ENCODE data around the gene ALKBH3.

ALKBH3 gene

DNA sequence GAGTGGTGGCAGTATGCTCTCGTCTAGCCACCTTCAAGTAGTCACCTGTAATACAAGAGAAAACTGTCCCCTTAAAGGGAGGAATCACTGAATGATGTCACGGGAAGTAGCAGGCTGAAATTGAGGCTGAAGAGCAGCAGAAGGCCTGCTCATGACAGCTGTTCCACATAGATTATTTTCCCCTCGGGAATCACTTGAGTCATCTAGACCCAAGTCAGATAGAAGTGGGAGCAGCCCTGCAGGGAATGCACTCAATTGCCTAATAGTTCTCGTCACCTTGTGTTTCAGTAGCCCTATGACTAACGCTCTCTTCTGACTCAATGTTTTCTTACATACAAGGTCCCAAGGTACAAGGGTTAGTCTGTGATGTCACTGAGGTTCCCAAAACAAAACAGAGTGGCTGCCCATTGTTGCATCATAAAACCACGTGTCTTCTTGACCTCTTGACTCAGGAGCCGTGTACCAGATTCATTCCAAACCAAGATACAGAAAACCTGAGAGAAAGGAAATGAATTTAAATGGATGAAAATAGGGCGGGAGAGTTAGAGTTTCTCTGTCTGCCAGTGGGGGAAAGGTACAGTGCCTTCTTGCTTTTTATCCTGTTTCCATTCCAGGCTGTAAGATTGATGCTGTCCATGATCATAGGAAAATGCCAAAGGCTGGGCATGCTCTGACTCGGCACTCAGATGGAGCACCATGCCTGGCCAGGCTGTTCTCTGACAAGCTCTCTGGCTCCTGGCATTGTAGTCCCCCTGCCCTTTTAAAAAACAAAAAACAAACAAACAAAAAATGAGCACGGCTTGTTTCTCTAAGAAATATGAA lies 40.2 kb downstream of the ALKBH3 start:
- Histone ChIP-seq H3K36me3 (ENCODE audit: control insufficient read depth, insufficient read depth, low read length) (no peaks in the 10 kb centered on the region), H3K9me3 (ENCODE audit: control insufficient read depth, insufficient read depth, low read length) (no peaks in the 10 kb centered on the region), H3K4me3 (ENCODE audit: low read length) (no peak overlapping the region), H3K27me3 (ENCODE audit: control insufficient read depth, insufficient read depth, low read length) (no peaks in the 10 kb centered on the region), H3K4me1 (ENCODE audit: control insufficient read depth, insufficient read depth, low read length) (peaks cover 4% of the 10 kb centered on the region; the same call in 1 of the 2 replicates), H3K27ac (ENCODE audit: low read length) (no peak overlapping the region)
- no CpG with 5 or more reads among the region's 10 CpGs for WGBS (ENCODE audit: insufficient coverage, insufficient read length)
- no peak for DNase-seq (ENCODE audit: low read depth, low spot score)

DNA sequence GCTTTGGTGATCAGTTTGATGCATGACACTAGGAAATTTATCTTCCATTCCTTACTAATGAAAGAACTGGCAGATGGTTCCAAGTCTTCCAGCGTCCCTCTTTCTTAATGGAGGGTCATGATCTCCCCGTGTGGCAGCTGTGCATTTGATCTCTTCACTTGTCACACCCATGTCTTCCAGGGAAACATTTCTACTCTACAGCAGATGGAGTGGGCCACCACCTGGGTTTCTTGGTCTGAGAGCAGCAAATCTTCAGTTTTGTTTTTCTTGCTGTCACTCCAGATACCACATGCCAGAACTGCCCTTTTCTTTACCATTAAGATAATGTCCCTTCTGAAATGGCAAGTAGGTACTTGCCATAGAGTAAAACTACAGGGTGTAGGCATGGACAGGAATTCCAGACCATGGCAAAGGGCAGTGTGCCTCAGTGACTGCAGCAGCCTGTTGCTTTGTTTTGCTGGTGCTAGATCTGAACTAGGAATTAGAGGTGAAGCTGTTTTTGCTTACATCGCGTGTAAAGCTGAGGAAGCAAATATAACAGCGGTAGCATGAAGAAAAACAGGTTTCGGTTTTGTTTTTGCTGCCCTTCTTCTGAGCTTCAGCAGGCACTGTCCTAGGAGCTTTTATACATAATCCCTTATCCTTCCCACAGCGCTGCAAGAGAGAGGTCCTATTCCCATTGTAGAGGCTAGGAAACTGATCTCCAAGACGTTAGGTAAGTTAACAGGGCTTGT lies 41.1 kb downstream of the ALKBH3 start:
- no CpG with 5 or more reads among the region's 8 CpGs for WGBS (ENCODE audit: insufficient coverage, insufficient read length)
- no peak overlapping the region for H3K4me3 ChIP-seq (ENCODE audit: low read length)
- no peaks in the 10 kb centered on the region for H3K36me3 ChIP-seq (ENCODE audit: control insufficient read depth, insufficient read depth, low read length)
- H3K27me3 ChIP-seq (ENCODE audit: control insufficient read depth, insufficient read depth, low read length) = no peaks in the 10 kb centered on the region
- DNase-seq (ENCODE audit: low read depth, low spot score) = no peak
- peaks cover 4% of the 10 kb centered on the region; the same call in 1 of the 2 replicates for H3K4me1 ChIP-seq (ENCODE audit: control insufficient read depth, insufficient read depth, low read length)
- no peaks in the 10 kb centered on the region for H3K9me3 ChIP-seq (ENCODE audit: control insufficient read depth, insufficient read depth, low read length)
- no peak overlapping the region for H3K27ac ChIP-seq (ENCODE audit: low read length)

DNA sequence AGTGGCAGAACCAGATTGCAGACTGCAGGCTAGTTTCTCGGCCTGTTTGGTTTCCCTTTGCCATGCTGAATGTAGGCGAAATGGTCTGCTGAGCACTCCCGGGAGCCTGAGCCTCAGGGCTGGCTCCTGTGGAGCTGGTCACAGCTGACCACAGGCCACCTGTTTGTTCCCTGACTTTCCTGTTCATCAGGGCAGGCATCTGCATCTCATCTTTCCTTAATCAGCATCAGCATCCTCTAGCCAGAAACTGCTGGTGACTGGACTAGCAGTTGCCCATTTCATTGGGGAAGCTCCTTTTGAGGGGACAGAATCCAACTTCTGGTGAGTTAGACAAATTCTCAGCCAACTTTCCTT lies 41.6 kb downstream of the ALKBH3 start:
- Histone ChIP-seq H3K4me3 (ENCODE audit: low read length) (no peak overlapping the region), H3K4me1 (ENCODE audit: control insufficient read depth, insufficient read depth, low read length) (peaks cover 4% of the 10 kb centered on the region; the same call in 1 of the 2 replicates), H3K27me3 (ENCODE audit: control insufficient read depth, insufficient read depth, low read length) (no peaks in the 10 kb centered on the region), H3K27ac (ENCODE audit: low read length) (no peak overlapping the region), H3K9me3 (ENCODE audit: control insufficient read depth, insufficient read depth, low read length) (no peaks in the 10 kb centered on the region), H3K36me3 (ENCODE audit: control insufficient read depth, insufficient read depth, low read length) (no peaks in the 10 kb centered on the region)
- no CpG with 5 or more reads among the region's 3 CpGs for WGBS (ENCODE audit: insufficient coverage, insufficient read length)
- no peak for DNase-seq (ENCODE audit: low read depth, low spot score)

DNA sequence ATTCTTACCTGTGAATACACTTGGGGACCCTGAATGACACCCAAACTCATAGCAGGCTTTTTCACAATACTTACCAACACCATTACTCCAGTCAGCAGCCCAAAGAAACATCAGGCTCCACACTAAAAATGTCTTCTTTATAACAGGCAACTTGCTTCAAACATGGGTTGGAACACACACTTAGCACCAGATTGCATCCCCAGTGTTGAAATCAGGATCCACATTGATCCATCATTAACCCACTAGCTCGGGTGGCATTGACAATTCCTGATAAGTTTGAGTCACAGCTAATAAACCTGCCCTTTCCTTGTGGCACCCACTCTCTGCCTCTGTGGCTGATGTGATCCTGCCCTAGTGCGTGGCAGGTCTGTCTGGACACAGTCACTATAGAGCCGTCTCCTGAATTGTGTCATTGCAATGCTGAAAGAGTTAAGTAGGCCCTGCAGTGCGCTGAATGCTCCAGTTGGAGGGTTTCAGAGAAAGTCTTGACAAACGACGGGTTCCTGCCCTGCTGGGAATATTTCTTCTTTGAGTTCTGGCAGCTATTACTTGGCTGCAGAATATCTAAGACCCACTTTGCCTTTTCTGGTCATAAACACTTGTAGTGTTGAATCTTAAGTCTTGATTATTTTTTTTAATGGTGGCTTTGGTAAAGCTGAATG lies 42.2 kb downstream of the ALKBH3 start:
- Histone ChIP-seq H3K27ac (ENCODE audit: low read length) (no peak overlapping the region), H3K4me3 (ENCODE audit: low read length) (no peak overlapping the region), H3K36me3 (ENCODE audit: control insufficient read depth, insufficient read depth, low read length) (no peaks in the 10 kb centered on the region), H3K27me3 (ENCODE audit: control insufficient read depth, insufficient read depth, low read length) (no peaks in the 10 kb centered on the region), H3K9me3 (ENCODE audit: control insufficient read depth, insufficient read depth, low read length) (no peaks in the 10 kb centered on the region), H3K4me1 (ENCODE audit: control insufficient read depth, insufficient read depth, low read length) (peaks cover 4% of the 10 kb centered on the region; the same call in 1 of the 2 replicates)
- DNase-seq (ENCODE audit: low read depth, low spot score) = no peak
- WGBS (ENCODE audit: insufficient coverage, insufficient read length) = no CpG with 5 or more reads among the region's 6 CpGs

DNA sequence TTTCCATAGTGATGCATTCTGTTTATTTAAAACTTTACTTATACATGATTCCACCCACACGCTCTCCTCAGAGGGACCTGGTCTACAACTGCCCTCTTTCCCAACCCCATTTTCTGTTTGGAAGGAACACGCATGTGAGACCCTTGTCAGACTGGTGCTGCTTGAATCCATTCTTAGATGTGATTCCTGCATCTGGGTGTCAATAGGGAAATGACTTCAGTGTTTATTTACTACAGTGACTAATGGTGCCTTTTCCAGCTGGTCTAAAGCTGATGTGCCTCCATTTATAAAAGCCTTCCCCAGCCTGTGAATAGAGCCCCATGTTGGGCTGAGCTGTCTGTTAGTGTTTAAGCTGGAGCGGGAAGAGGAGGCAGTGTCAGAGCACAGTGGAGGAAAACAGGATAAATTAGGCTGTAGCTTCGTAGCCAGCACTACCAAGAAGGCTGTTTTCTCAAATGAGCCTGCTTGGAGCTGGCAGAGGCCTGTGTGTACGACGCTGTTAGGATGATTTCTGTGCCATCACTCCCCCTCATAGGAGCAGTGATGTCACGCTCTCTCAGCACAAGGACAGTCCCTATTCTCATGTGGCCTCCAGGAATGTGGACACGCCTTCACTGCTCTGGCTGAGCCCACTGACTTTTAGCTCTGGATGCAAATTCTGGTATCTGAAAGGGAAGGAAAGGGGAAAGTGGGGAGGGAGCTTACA lies 42.9 kb downstream of the ALKBH3 start:
- no peaks in the 10 kb centered on the region for H3K36me3 ChIP-seq (ENCODE audit: control insufficient read depth, insufficient read depth, low read length)
- no peak for DNase-seq (ENCODE audit: low read depth, low spot score)
- no peak overlapping the region for H3K4me3 ChIP-seq (ENCODE audit: low read length)
- H3K4me1 ChIP-seq (ENCODE audit: control insufficient read depth, insufficient read depth, low read length) = peaks cover 4% of the 10 kb centered on the region; the same call in 1 of the 2 replicates
- no peak overlapping the region for H3K27ac ChIP-seq (ENCODE audit: low read length)
- H3K9me3 ChIP-seq (ENCODE audit: control insufficient read depth, insufficient read depth, low read length) = no peaks in the 10 kb centered on the region
- WGBS (ENCODE audit: insufficient coverage, insufficient read length) = no CpG with 5 or more reads among the region's 8 CpGs
- H3K27me3 ChIP-seq (ENCODE audit: control insufficient read depth, insufficient read depth, low read length) = no peaks in the 10 kb centered on the region

DNA sequence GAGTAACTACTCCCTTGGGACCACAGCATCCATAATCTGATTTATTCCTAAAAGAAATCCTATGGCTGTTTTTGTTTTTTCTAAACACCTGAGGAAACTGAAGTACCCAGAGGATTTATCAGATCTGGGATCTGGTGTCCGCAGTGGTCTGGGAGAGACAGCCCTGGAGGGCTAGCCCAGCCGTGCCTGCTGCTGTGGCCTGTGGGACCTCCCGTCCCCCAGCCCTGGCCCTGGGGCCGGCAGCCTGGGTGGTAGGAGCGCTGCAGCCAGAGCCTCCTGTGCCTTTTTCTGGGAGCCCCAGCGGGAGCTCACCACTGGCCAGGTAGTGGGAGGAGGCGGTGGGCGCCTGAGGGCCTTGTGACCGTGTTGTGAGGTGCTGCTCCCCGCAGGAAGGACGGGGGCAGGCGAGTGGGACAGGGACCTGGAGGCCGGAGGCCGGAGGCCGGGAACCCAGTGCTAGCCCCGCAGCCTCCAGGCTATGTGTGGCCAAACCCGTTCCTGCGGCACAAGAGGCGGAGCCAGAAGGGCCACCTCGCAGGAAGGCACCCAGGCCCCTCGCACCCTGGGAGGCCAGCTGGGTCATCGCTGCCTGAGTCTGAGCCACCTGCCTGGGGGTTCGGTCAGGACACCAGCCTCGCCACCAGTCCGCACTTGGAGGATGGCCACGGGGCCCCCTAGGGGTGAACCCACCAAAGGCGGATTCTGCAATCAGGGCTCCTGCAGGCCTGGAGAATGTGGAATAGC lies 43.7 kb downstream of the ALKBH3 start:
- Histone ChIP-seq H3K9me3 (ENCODE audit: control insufficient read depth, insufficient read depth, low read length) (no peaks in the 10 kb centered on the region), H3K27me3 (ENCODE audit: control insufficient read depth, insufficient read depth, low read length) (no peaks in the 10 kb centered on the region), H3K4me1 (ENCODE audit: control insufficient read depth, insufficient read depth, low read length) (peaks cover 4% of the 10 kb centered on the region; the same call in 1 of the 2 replicates), H3K4me3 (ENCODE audit: low read length) (no peak overlapping the region), H3K27ac (ENCODE audit: low read length) (no peak overlapping the region), H3K36me3 (ENCODE audit: control insufficient read depth, insufficient read depth, low read length) (no peaks in the 10 kb centered on the region)
- no CpG with 5 or more reads among the region's 27 CpGs for WGBS (ENCODE audit: insufficient coverage, insufficient read length)
- DNase-seq (ENCODE audit: low read depth, low spot score) = no peak

DNA sequence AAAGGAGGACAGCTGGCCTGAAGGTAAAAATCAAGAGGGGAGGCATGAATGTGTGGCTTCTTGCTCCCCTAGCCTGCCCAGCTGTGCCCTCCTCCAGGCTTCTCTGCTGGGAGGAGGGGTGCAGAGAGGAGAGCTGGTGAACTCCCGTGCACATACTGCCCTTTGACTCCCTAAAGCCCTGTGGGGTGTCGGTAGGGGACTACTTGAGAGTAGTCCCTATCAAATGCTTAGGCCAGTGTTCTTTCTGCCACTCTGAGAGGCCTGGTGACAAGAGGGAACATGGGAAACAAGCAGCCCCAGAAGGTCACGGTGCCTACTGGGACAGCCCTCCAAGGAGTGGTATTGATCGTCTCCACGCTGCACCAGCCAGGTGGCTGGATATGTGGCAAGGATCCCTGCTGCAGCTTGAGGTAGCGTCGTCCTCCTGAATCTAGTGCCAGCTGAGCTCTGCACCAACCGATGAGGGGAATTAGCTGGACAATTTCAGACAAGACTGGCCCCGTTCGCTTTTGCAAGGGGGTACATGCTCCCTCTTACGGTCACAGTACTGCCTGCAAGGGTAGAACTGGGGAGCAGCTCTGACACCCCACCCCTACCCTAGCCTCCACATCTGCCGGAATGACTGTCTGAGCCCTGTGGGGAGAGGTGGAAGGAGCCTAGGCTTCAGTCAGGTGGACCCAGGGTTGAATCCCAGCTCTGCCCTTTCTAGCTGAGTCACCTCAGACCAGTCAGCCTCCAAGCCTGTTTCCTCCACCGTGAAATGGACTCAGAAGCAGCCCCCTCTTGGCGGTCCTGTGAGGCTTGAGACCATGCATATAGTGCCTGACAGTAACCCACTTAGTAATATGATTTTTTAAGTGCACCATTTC lies 44.7 kb downstream of the ALKBH3 start:
- DNase-seq (ENCODE audit: low read depth, low spot score) = no peak
- Histone ChIP-seq H3K4me1 (ENCODE audit: control insufficient read depth, insufficient read depth, low read length) (peaks cover 4% of the 10 kb centered on the region; the same call in 1 of the 2 replicates), H3K9me3 (ENCODE audit: control insufficient read depth, insufficient read depth, low read length) (no peaks in the 10 kb centered on the region), H3K27me3 (ENCODE audit: control insufficient read depth, insufficient read depth, low read length) (no peaks in the 10 kb centered on the region), H3K27ac (ENCODE audit: low read length) (no peak overlapping the region), H3K4me3 (ENCODE audit: low read length) (no peak overlapping the region), H3K36me3 (ENCODE audit: control insufficient read depth, insufficient read depth, low read length) (no peaks in the 10 kb centered on the region)
- WGBS (ENCODE audit: insufficient coverage, insufficient read length) = no CpG with 5 or more reads among the region's 14 CpGs

DNA sequence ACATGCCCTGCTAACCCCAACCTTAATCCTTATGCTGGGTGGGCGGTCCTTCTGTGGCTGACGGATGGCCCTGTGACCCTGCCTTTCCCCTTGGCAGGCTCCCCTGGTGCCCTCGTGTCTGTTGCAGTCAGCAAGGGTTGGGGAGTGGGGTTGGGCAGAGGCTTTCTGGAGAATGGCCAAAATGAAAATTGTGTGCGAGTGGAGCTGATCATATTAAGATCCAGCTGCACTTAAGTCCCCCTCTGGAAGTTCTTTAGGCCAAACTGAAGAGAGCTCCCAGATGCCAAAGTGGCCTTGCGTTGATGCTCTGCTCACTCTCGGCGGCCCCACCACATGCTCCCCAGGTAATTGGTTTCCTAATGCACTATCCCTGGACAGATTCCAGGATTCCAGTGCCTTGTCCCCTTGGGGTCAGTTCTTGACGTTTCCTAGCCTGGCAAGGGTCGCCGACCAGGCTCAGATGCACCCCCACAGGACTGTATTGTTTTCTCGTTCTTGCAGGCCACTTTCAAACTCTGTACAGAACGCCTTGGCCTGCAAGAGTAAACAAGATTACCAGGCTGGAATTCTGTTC lies 45.4 kb downstream of the ALKBH3 start:
- Histone ChIP-seq H3K36me3 (ENCODE audit: control insufficient read depth, insufficient read depth, low read length) (no peaks in the 10 kb centered on the region), H3K9me3 (ENCODE audit: control insufficient read depth, insufficient read depth, low read length) (no peaks in the 10 kb centered on the region), H3K27me3 (ENCODE audit: control insufficient read depth, insufficient read depth, low read length) (no peaks in the 10 kb centered on the region), H3K4me1 (ENCODE audit: control insufficient read depth, insufficient read depth, low read length) (peaks cover 4% of the 10 kb centered on the region; the same call in 1 of the 2 replicates), H3K4me3 (ENCODE audit: low read length) (no peak overlapping the region), H3K27ac (ENCODE audit: low read length) (no peak overlapping the region)
- no CpG with 5 or more reads among the region's 12 CpGs for WGBS (ENCODE audit: insufficient coverage, insufficient read length)
- no peak for DNase-seq (ENCODE audit: low read depth, low spot score)

DNA sequence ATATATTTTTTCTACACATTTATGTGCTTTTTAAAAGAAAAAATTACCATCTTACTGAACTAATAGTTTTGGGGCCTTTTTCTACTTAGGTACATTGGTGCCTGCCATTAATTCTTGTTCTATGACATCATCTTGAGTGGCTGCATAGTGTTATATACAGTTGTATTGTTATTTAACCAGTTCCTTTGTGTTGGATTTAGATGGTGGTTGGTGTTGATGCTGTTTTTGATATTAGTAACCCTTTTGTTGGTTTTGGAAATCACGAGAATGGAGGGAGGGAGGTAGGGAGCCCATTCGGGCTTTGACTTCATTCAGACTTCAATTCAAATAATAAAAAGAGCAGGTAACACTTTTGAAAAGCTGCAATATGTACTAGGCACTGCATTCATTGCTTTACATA lies 46.4 kb downstream of the ALKBH3 start:
- Histone ChIP-seq H3K36me3 (ENCODE audit: control insufficient read depth, insufficient read depth, low read length) (no peaks in the 10 kb centered on the region), H3K4me1 (ENCODE audit: control insufficient read depth, insufficient read depth, low read length) (peaks cover 4% of the 10 kb centered on the region; the same call in 1 of the 2 replicates), H3K27ac (ENCODE audit: low read length) (no peak overlapping the region), H3K9me3 (ENCODE audit: control insufficient read depth, insufficient read depth, low read length) (no peaks in the 10 kb centered on the region), H3K4me3 (ENCODE audit: low read length) (no peak overlapping the region), H3K27me3 (ENCODE audit: control insufficient read depth, insufficient read depth, low read length) (no peaks in the 10 kb centered on the region)
- DNase-seq (ENCODE audit: low read depth, low spot score) = no peak
- WGBS (ENCODE audit: insufficient coverage, insufficient read length) = no CpG with 5 or more reads among the region's 2 CpGs

All from iPS DF 6.9 (cell line).